RWPE2 (cell line): ENCODE measurements around the gene CDC34.

Experiments used
- ATAC-seq: fragments of 200-7000 bp; cut with Tn5 transposase; 3 replicates; pipeline ENCODE4 v1.9.1; 2021; ENCODE audit warnings: low read depth
- DNase-seq: peaks from one replicate; pipeline ENCODE4 v3.0.0-alpha.2; 2020; ENCODE audit warnings: low spot score
- H3K27ac ChIP-seq: fragments of 450-650 bp; 2 replicates; pipeline ENCODE4 v1.5.1; 2017; ENCODE audit warnings: mild to moderate bottlenecking; ENCODE audit not compliant: poor library complexity, severe bottlenecking
- H3K27me3 ChIP-seq: fragments of 250-450 bp; sonication (Bioruptor Pico); 2 replicates; pipeline ENCODE4 v1.5.1; 2021; ENCODE audit warnings: mild to moderate bottlenecking, moderate library complexity; ENCODE audit not compliant: insufficient read depth, poor library complexity, severe bottlenecking
- H3K36me3 ChIP-seq: fragments of 250-450 bp; sonication (Bioruptor Pico); 2 replicates; pipeline ENCODE4 v1.5.1; 2020; ENCODE audit warnings: low read depth, mild to moderate bottlenecking, moderate library complexity
- H3K4me1 ChIP-seq: fragments of 250-450 bp; sonication (Bioruptor Pico); 2 replicates; pipeline ENCODE4 v1.5.1; 2021; ENCODE audit warnings: mild to moderate bottlenecking, moderate library complexity; ENCODE audit not compliant: insufficient read depth, poor library complexity, severe bottlenecking
- H3K4me3 ChIP-seq: fragments of 250-450 bp; sonication (Bioruptor Pico); 2 replicates; pipeline ENCODE4 v1.5.1; 2021; ENCODE audit warnings: mild to moderate bottlenecking, moderate library complexity; ENCODE audit not compliant: severe bottlenecking
- H3K9me3 ChIP-seq: fragments of 250-450 bp; sonication (Bioruptor Pico); 2 replicates; pipeline ENCODE4 v1.5.1; 2021; ENCODE audit warnings: mild to moderate bottlenecking, moderate library complexity; ENCODE audit not compliant: severe bottlenecking
- TF ChIP-seq, protein P1 (sequence below): fragments of 450-650 bp; IDR thresholded peaks from one replicate; pipeline ENCODE4 v1.5.1; 2017; ENCODE audit warnings: mild to moderate bottlenecking, moderate library complexity; ENCODE audit not compliant: poor library complexity, severe bottlenecking

The CDC34 gene

DNA sequence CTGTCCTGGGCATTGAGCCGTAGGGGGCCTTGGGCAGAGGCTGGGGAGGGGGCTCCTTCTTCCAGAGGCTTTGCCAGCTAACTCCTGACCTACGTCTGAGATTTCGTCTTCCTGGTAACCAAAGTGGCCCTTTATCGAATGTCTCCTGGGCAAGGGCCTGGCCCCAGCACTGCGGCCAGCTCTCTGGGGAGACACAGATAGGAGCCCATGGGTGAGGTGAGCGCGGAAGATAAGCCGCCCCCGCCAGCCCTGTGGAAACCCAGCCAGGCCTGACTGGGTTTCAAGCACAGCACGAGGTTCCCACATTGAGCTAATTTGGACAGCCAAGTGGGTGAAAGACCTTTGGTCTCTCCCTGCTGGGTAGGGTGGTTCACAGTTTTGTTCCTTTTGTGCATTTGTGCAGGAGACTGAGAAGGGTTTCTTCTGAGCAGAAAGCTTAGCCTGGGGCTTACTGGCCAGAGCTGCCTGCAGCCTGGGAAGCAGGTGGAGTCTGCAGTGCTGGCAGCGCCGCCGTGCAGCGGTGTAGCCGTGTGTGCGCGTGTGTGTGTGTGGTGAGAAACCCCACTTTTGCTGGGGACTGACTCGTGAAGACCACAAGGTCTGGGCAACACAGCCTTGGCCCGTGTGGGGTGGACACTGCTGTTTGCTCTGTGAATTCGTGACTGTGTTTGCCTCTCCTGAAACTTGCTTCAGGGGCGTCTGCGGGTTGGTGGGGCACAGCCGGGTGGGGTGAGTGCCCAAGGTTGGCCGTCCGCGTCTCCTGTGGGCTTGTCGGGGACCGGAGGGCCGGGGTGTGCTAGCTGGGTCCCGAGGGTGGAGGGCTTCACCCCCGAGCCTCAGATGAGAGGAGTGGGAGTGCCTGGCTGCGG is 43.3 kb downstream of the CDC34 start:
- no peak for DNase-seq
- H3K36me3 ChIP-seq, result peaks cover 30% of the 10 kb centered on the region

GRCh38 chr19:575527-576506 is 44.3 kb downstream of the CDC34 start:
- peak overlapping the region; percentile 93 for H3K27ac ChIP-seq
- H3K9me3 ChIP-seq, result no peaks in the 10 kb centered on the region
- peaks cover 36% of the 10 kb centered on the region for H3K36me3 ChIP-seq
- TF ChIP-seq, protein P1, sequence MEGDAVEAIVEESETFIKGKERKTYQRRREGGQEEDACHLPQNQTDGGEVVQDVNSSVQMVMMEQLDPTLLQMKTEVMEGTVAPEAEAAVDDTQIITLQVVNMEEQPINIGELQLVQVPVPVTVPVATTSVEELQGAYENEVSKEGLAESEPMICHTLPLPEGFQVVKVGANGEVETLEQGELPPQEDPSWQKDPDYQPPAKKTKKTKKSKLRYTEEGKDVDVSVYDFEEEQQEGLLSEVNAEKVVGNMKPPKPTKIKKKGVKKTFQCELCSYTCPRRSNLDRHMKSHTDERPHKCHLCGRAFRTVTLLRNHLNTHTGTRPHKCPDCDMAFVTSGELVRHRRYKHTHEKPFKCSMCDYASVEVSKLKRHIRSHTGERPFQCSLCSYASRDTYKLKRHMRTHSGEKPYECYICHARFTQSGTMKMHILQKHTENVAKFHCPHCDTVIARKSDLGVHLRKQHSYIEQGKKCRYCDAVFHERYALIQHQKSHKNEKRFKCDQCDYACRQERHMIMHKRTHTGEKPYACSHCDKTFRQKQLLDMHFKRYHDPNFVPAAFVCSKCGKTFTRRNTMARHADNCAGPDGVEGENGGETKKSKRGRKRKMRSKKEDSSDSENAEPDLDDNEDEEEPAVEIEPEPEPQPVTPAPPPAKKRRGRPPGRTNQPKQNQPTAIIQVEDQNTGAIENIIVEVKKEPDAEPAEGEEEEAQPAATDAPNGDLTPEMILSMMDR, result no peak
- peak; percentile 83 for ATAC-seq
- peak; percentile 88 for DNase-seq
- no peaks in the 10 kb centered on the region for H3K27me3 ChIP-seq
- peak overlapping the region; percentile 82 for H3K4me3 ChIP-seq
- peaks cover 7% of the 10 kb centered on the region for H3K4me1 ChIP-seq

More for the DNA sequence above, 43.3 kb downstream of the CDC34 start:
- Histone ChIP-seq H3K4me3 (peak overlapping the region; percentile 82), H3K27ac (peak overlapping the region; percentile 93), H3K4me1 (peaks cover 7% of the 10 kb centered on the region), H3K9me3 (no peaks in the 10 kb centered on the region), H3K27me3 (no peaks in the 10 kb centered on the region)
- ATAC-seq, result peak; percentile 26; the same call in 2 of the 3 replicates
- TF ChIP-seq, protein P1, result no peak

- peaks cover 44% of the 10 kb centered on the region for H3K36me3 ChIP-seq
- peak overlapping the region; percentile 93 for H3K27ac ChIP-seq
- H3K4me1 ChIP-seq, result peaks cover 7% of the 10 kb centered on the region
- no peak overlapping the region for H3K4me3 ChIP-seq
- no peaks in the 10 kb centered on the region for H3K9me3 ChIP-seq
- no peaks in the 10 kb centered on the region for H3K27me3 ChIP-seq
- no peak for ATAC-seq
- TF ChIP-seq, protein P1, result no peak
- no peak for DNase-seq
These were observed 45.3 kb downstream of the CDC34 start for GRCh38 chr19:576768-577438.

DNA sequence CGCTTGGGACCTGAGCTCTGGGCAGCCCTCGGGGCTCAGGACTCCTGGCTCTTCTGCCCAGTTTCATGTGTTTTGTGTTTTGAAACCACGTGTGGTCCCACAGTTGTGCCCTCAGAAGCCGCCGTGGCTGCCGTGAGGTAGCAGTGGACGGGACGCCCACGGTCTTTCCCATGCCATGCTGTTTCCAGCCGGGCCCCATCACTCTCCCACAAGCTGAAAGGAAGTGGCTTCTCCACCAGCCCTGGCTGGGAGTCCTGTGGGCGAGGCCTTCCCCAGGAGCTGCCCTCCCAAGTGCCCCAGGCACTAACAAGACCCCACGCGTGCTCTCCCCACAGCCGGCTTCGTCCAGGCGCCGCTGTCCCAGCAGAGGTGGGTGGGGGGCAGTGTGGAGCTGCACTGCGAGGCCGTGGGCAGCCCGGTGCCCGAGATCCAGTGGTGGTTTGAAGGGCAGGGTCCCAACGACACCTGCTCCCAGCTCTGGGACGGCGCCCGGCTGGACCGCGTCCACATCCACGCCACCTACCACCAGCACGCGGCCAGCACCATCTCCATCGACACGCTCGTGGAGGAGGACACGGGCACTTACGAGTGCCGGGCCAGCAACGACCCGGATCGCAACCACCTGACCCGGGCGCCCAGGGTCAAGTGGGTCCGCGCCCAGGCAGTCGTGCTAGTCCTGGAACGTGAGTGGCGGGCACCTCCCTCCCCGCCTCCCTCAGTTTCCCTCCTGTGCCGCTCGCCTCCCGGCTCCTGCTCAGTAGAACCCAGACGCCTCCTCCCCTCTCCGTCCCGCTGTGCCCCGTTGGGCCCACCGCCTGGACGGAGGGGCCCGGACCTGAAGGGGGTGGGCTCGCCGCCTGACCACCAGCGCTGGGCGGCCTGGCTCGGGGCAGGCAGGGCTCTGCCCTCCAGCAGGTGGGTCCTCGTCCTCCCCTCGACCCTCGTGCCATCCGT is 46.2 kb downstream of the CDC34 start:
- TF ChIP-seq, protein P1, result no peak
- Histone ChIP-seq H3K4me3 (no peak overlapping the region), H3K27me3 (no peaks in the 10 kb centered on the region), H3K36me3 (peaks cover 47% of the 10 kb centered on the region), H3K4me1 (peaks cover 7% of the 10 kb centered on the region), H3K9me3 (no peaks in the 10 kb centered on the region), H3K27ac (peak overlapping the region; percentile 93)
- ATAC-seq, result no peak
- DNase-seq, result no peak
